ENCODE results near the gene UCK1.

UCK1 gene

GRCh38 chr9:131474711-131475110, 56.4 kb downstream of the UCK1 start:
- Histone ChIP-seq H3K79me2 (ENCODE audit: insufficient read depth, low read length) (peaks cover 34% of the 10 kb centered on the region), H3K9me3 (ENCODE audit: insufficient read depth, low read length, severe bottlenecking) (no peaks in the 10 kb centered on the region), H3K4me1 (ENCODE audit: insufficient read depth, low read length) (no peaks in the 10 kb centered on the region), H3K27me3 (ENCODE audit: insufficient read depth, low read length, poor library complexity) (no peaks in the 10 kb centered on the region), H3K4me3 (ENCODE audit: low read depth in 1 of 2, low read length in 2 of 2) (no peak overlapping the region), H2AFZ (ENCODE audit: low read depth, low read length) (no peak overlapping the region), H4K20me1 (ENCODE audit: insufficient read depth, low read length) (peaks cover 73% of the 10 kb centered on the region), H3K4me2 (ENCODE audit: insufficient read depth, low read length) (no peak overlapping the region), H3K9ac (ENCODE audit: low read depth, low read length) (no peak overlapping the region), H3K27ac (ENCODE audit: low read length) (no peak overlapping the region), H3K36me3 (ENCODE audit: insufficient read depth, low read length) (peaks cover 96% of the 10 kb centered on the region)
- DNase-seq, result no peak
- no peak for TF ChIP-seq CTCF (IDR thresholded peaks at IDR 0.05; ENCODE audit: borderline replicate concordance, extremely low read depth, low read length, poor library complexity, severe bottlenecking)
- no peak for TF ChIP-seq EZH2 (IDR thresholded peaks at IDR 0.05; ENCODE audit: borderline replicate concordance, low read depth, low read length, severe bottlenecking)
- ATAC-seq (ENCODE audit: insufficient read depth, low read depth), result no peak

- Histone ChIP-seq H3K27ac (ENCODE audit: low read length) (no peak overlapping the region), H3K36me3 (ENCODE audit: insufficient read depth, low read length) (peaks cover 93% of the 10 kb centered on the region)
- ATAC-seq (ENCODE audit: insufficient read depth, low read depth), result no peak
Observed at GRCh38 chr9:131473891-131474290, 57.2 kb downstream of the UCK1 start.

More at GRCh38 chr9:131473891-131474290, 57.2 kb downstream of the UCK1 start:
- no peaks in the 10 kb centered on the region for H3K27me3 ChIP-seq (ENCODE audit: insufficient read depth, low read length, poor library complexity)
- no peaks in the 10 kb centered on the region for H3K9me3 ChIP-seq (ENCODE audit: insufficient read depth, low read length, severe bottlenecking)
- no peak overlapping the region for H3K4me2 ChIP-seq (ENCODE audit: insufficient read depth, low read length)
- no peak for DNase-seq
- no peak overlapping the region for H3K4me3 ChIP-seq (ENCODE audit: low read depth in 1 of 2, low read length in 2 of 2)
- H4K20me1 ChIP-seq (ENCODE audit: insufficient read depth, low read length), result peaks cover 69% of the 10 kb centered on the region
- peaks cover 39% of the 10 kb centered on the region for H3K79me2 ChIP-seq (ENCODE audit: insufficient read depth, low read length)
- H2AFZ ChIP-seq (ENCODE audit: low read depth, low read length), result no peak overlapping the region
- no peak overlapping the region for H3K9ac ChIP-seq (ENCODE audit: low read depth, low read length)
- TF ChIP-seq CTCF (IDR thresholded peaks at IDR 0.05; ENCODE audit: borderline replicate concordance, extremely low read depth, low read length, poor library complexity, severe bottlenecking) (no peak), EZH2 (IDR thresholded peaks at IDR 0.05; ENCODE audit: borderline replicate concordance, low read depth, low read length, severe bottlenecking) (no peak)
- no peaks in the 10 kb centered on the region for H3K4me1 ChIP-seq (ENCODE audit: insufficient read depth, low read length)
